ENCODE measurements around the gene POLA1.

DNA sequence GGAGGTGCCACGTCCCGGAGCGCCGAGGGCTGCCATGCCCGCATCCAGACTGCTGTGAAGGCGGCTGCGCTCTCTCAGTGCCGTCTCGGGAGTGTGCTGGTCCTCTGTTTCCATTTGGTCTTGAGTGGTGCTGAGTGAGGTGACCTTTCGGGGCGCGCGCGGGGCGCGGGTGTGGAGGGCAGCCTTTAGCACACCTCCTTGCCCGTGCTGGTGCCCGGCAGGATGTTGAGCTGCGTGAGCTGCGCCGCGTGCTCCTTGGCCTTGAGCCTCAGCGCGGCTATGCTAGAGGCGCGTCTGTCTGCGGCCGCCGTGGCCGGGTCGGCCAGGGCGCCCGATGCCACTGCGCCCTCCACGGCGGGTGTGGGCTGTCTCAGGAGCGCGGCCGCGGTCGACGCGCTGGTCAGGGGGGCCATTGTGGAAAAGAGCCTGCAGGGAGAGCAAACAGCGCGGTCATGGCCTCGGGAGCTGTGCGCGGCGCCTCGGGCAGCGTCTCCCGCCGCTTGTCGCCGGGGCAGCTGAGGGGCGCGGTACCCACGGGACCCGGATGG, 310.8 kb downstream of the POLA1 start:
- no peak for TF ChIP-seq POLR2A (IDR thresholded peaks at IDR 0.05)
- no peak for TF ChIP-seq CTCF (IDR thresholded peaks at IDR 0.05)
